Left hindlimb (tissue), 1 donor: ENCODE data around the gene FAM174C.

Experiments
- DNase-seq: peaks from one replicate; pipeline ENCODE4 v3.0.0-alpha.2; 2018

FAM174C gene

GRCh38 chr19:1275260-1275975 is at the start of gene FAM174C:
FAM174C (plus strand) TSS chr19:1275530; CDS start chr19:1275550, 20 bp downstream.
- DNase-seq = peak; percentile 97

- DNase-seq = no peak
These were observed 49.2 kb upstream of the FAM174C start for GRCh38 chr19:1226227-1226518.

GRCh38 chr19:1226522-1227303 is 48.6 kb upstream of the FAM174C start:
- no peak for DNase-seq

GRCh38 chr19:1227304-1228054 is 47.9 kb upstream of the FAM174C start:
- no peak for DNase-seq

- no peak for DNase-seq
These were observed 47.0 kb upstream of the FAM174C start for GRCh38 chr19:1228161-1228957.

GRCh38 chr19:1229056-1229923 is 46.0 kb upstream of the FAM174C start:
- no peak for DNase-seq

GRCh38 chr19:1229924-1230782 is 45.2 kb upstream of the FAM174C start:
- DNase-seq = no peak

GRCh38 chr19:1230783-1231489 is 44.4 kb upstream of the FAM174C start:
- no peak for DNase-seq

GRCh38 chr19:1231729-1232637 is 43.3 kb upstream of the FAM174C start:
- no peak for DNase-seq

- DNase-seq = no peak
These were observed 42.7 kb upstream of the FAM174C start for GRCh38 chr19:1232652-1233072.

GRCh38 chr19:1233115-1233667 is 42.1 kb upstream of the FAM174C start:
- DNase-seq = no peak

GRCh38 chr19:1234051-1234954 is 41.0 kb upstream of the FAM174C start:
- no peak for DNase-seq

GRCh38 chr19:1234955-1235380 is 40.4 kb upstream of the FAM174C start:
- DNase-seq = no peak

GRCh38 chr19:1235625-1236538 is 39.4 kb upstream of the FAM174C start:
- no peak for DNase-seq

- DNase-seq = no peak
These were observed 38.8 kb upstream of the FAM174C start for GRCh38 chr19:1236576-1236975.

- peak; percentile 76 for DNase-seq
These were observed 38.2 kb upstream of the FAM174C start for GRCh38 chr19:1237027-1237659.
